Measurements from ENCODE around the gene LUC7L. TPM values are rescaled to one million over a fixed set of nuclear protein-coding genes. Genes with fewer than 3 reads are reported as not detected.
"Not testable (repeated sequence)": the region's sequence is repeated elsewhere in the genome, so short reads cannot be mapped to it uniquely, and the experiment has no call there.

The LUC7L gene
- total RNA-seq, 4 donors from 2014 or later: 38.4 to 111 (median 43.5) TPM

GRCh38 chr16:268141-269053 is 39.1 kb upstream of the LUC7L start:
- DNase-seq (ENCODE audit: low spot score in 2 of 2): no peak

DNA sequence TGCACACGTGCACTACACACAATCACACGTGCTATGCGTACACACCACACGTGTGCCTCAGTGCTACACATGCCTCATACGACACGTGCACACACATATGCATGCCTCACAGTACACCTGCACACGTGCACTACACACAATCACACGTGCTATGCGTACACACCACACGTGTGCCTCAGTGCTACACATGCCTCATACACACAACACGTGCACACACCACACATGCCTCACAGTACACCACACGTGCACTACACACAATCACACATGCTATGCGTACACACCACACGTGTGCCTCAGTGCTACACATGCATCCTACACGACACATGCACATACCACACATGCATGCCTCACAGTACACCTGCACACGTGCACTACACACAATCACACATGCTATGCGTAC is 38.3 kb upstream of the LUC7L start:
- 84 to 87% methylated on average over 17 of the region's 17 CpGs for WGBS, 2 donors
- DNase-seq (ENCODE audit: low spot score in 2 of 2); H3K4me3 ChIP-seq (ENCODE audit: low read depth, poor library complexity, severe bottlenecking); intact Hi-C loops (cut with DNase I; ENCODE audit: low total_unique reads): not testable (repeated sequence)

More at GRCh38 chr16:268141-269053, 39.1 kb upstream of the LUC7L start:
- H3K4me3 ChIP-seq (ENCODE audit: low read depth, poor library complexity, severe bottlenecking): no peak overlapping the region
- intact Hi-C loops (cut with DNase I; ENCODE audit: low total_unique reads): no loop called here
- WGBS, 2 donors: 42 to 47% methylated on average over 35 to 40 of the region's 40 CpGs
- TF ChIP-seq CTCF (IDR thresholded peaks at IDR 0.05) (no peak), POLR2A (IDR thresholded peaks at IDR 0.05) (no peak)

DNA sequence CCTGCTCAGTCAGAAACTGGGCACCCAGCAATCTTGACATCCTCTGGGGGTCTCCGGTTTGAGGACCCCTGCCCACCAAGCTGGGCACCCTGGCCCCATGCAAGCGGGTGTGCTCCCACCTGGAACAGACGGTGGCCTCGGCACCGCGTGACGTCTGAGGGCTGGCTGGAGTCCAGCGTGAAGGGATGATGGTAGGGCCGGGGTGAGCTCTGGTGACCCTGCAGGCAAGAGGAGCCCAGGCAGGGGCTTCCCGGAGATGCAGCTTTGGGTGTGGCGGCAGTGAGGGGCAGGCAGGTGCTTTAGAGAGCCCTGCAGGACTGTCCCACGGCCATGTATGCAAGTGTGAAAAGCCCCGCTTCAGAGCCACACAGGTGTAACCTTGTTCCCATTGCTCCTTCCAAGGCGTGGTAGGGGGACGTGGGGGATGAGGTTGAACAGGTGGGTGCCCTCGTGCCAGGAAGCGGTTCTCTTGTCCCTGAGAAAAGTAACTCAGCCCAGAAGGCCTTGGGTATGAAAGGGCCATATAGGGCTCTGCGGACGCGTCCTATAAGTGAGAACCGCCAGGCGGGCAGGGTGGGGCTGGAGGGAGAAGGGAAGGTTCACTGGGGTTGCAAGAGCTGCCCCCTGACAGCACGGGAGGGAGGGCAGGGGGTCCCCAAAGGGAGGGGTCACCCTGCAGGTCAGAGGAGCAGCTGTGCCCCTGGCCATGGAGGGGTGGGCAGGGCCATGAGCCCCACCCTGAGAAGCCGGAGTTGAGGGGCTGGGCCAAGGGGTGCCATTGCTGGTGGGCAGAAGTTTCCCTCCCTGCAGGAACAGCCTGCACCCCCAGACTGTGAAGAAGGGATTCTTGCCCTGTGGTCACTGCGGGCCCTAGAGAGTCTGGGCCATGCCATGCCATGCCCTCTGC is 37.3 kb upstream of the LUC7L start:
- intact Hi-C loops (cut with DNase I; ENCODE audit: low total_unique reads): no loop called here
- no peak overlapping the region for H3K4me3 ChIP-seq (ENCODE audit: low read depth, poor library complexity, severe bottlenecking)
- TF ChIP-seq POLR2A (IDR thresholded peaks at IDR 0.05) (no peak), CTCF (IDR thresholded peaks at IDR 0.05) (no peak)
- no peak for DNase-seq (ENCODE audit: low spot score in 2 of 2)
- WGBS, 2 donors: 60 to 62% methylated on average over 19 to 24 of the region's 25 CpGs

GRCh38 chr16:265711-266110 is 36.5 kb upstream of the LUC7L start:
- intact Hi-C loops (cut with DNase I; ENCODE audit: low total_unique reads): no loop called here
- TF ChIP-seq POLR2A (IDR thresholded peaks at IDR 0.05) (no peak), CTCF (IDR thresholded peaks at IDR 0.05) (no peak)
- 55 to 58% methylated on average over 7 to 12 of the region's 12 CpGs for WGBS, 2 donors
- no peak overlapping the region for H3K4me3 ChIP-seq (ENCODE audit: low read depth, poor library complexity, severe bottlenecking)
- no peak for DNase-seq (ENCODE audit: low spot score in 2 of 2)

GRCh38 chr16:265002-265529 is 35.8 kb upstream of the LUC7L start:
- WGBS, 2 donors: 90 to 91% methylated on average over 12 to 14 of the region's 14 CpGs
- TF ChIP-seq CTCF (IDR thresholded peaks at IDR 0.05) (no peak), POLR2A (IDR thresholded peaks at IDR 0.05) (no peak)
- intact Hi-C loops (cut with DNase I; ENCODE audit: low total_unique reads): no loop called here
- no peak for DNase-seq (ENCODE audit: low spot score in 2 of 2)
- no peak overlapping the region for H3K4me3 ChIP-seq (ENCODE audit: low read depth, poor library complexity, severe bottlenecking)

All from lower leg skin (tissue), 4 donors.